Kidney epithelial cell (primary cell): ENCODE measurements around the gene RALGPS1. TPM values are rescaled to one million over a fixed set of nuclear protein-coding genes. Genes with fewer than 3 reads are reported as not detected.

ENCODE experiments used
- DNase-seq: peaks from one replicate; pipeline ENCODE4 v3.0.0-alpha.2; 2010; ENCODE audit warnings: low read depth
- H3K27me3 ChIP-seq: 2 replicates; pipeline ENCODE4 v1.6.0; 2011; ENCODE audit warnings: low read length; ENCODE audit not compliant: control insufficient read depth, insufficient read depth
- H3K36me3 ChIP-seq: 2 replicates; pipeline ENCODE4 v1.5.1; 2011; ENCODE audit warnings: low read length; ENCODE audit not compliant: control insufficient read depth, insufficient read depth
- H3K4me3 ChIP-seq: 2 replicates; pipeline ENCODE4 v1.5.1; 2011; ENCODE audit warnings: low read depth, mild to moderate bottlenecking, control low read depth, low read length
- CTCF ChIP-seq: IDR thresholded peaks from 2 replicates; pipeline ENCODE4 v1.5.1; 2011; ENCODE audit warnings: mild to moderate bottlenecking, moderate library complexity, low read length, control low read depth, inconsistent platforms; ENCODE audit not compliant: insufficient read depth, poor library complexity, severe bottlenecking
- total RNA-seq: library from RNA; depleted of rRNA; stranded (reverse); fragments of >200 nt; gene quantifications from 2 replicates; pipeline ENCODE4 v1.2.3, GENCODE V29; 2015

RALGPS1 gene
- total RNA-seq, 1 donor from 2014 or later, result 5.6 TPM

GRCh38 chr9:127194881-127195713, 280.5 kb downstream of the RALGPS1 start:
- Histone ChIP-seq H3K4me3 (no peak overlapping the region), H3K27me3 (no peaks in the 10 kb centered on the region), H3K36me3 (no peaks in the 10 kb centered on the region)
- peak; percentile 44 for DNase-seq
- TF ChIP-seq CTCF, result peak; percentile 33

- DNase-seq, result no peak
- Histone ChIP-seq H3K27me3 (no peaks in the 10 kb centered on the region), H3K36me3 (no peaks in the 10 kb centered on the region), H3K4me3 (no peak overlapping the region)
- TF ChIP-seq CTCF, result no peak
These were observed 281.6 kb downstream of the RALGPS1 start for GRCh38 chr9:127195976-127196825.

GRCh38 chr9:127196826-127197145, 282.2 kb downstream of the RALGPS1 start:
- Histone ChIP-seq H3K27me3 (no peaks in the 10 kb centered on the region), H3K36me3 (no peaks in the 10 kb centered on the region), H3K4me3 (no peak overlapping the region)
- TF ChIP-seq CTCF, result no peak
- DNase-seq, result no peak

- DNase-seq, result no peak
- no peak overlapping the region for H3K4me3 ChIP-seq
- no peak for TF ChIP-seq CTCF
- H3K27me3 ChIP-seq, result no peaks in the 10 kb centered on the region
- no peaks in the 10 kb centered on the region for H3K36me3 ChIP-seq
These were observed 282.7 kb downstream of the RALGPS1 start for GRCh38 chr9:127197186-127197860.

- no peak for TF ChIP-seq CTCF
- no peaks in the 10 kb centered on the region for H3K27me3 ChIP-seq
- H3K4me3 ChIP-seq, result no peak overlapping the region
- DNase-seq, result no peak
- H3K36me3 ChIP-seq, result no peaks in the 10 kb centered on the region
These were observed 283.4 kb downstream of the RALGPS1 start for GRCh38 chr9:127197861-127198430.
